Mesothelial cell of epicardium (in vitro differentiated cells): ENCODE data around the gene ATP8B4. TPM values are rescaled to one million over a fixed set of nuclear protein-coding genes. Genes with fewer than 3 reads are reported as not detected.

Experiments used
- DNase-seq, 2 experiments: peaks; one replicate each; pipeline ENCODE4 v3.0.0; 2021; ENCODE audit warnings: low spot score in 2 of 2; ENCODE audit not compliant: unreplicated experiment in 2 of 2
- H3K27ac Mint-ChIP-seq: 2 replicates; pipeline ENCODE4 v1.8.0; 2021; ENCODE audit warnings: mixed read lengths
- H3K27me3 Mint-ChIP-seq: 2 replicates; pipeline ENCODE4 v1.8.0; 2021; ENCODE audit warnings: low read depth, mixed read lengths
- H3K36me3 Mint-ChIP-seq: 2 replicates; pipeline ENCODE4 v1.8.0; 2021; ENCODE audit warnings: mixed read lengths
- H3K4me1 Mint-ChIP-seq: 2 replicates; pipeline ENCODE4 v1.8.0; 2021; ENCODE audit warnings: mixed read lengths
- H3K4me3 Mint-ChIP-seq: 2 replicates; pipeline ENCODE4 v1.8.0; 2021; ENCODE audit warnings: mild to moderate bottlenecking, moderate library complexity, mixed read lengths
- H3K9me3 Mint-ChIP-seq: 2 replicates; pipeline ENCODE4 v1.8.0; 2021; ENCODE audit warnings: mixed read lengths
- total RNA-seq: library from RNA; stranded (reverse); gene quantifications from 3 replicates; pipeline ENCODE4 v1.2.1, GENCODE V29; 2021
- TF ChIP-seq, protein P1 (sequence below): fragments of 200-600 bp; sonication (generic); IDR thresholded peaks from one replicate; pipeline ENCODE4 v1.5.0; 2021; ENCODE audit warnings: antibody characterized with exemption; ENCODE audit not compliant: unreplicated experiment

The ATP8B4 gene
- total RNA-seq, 1 donor from 2014 or later = 1.8 TPM

DNA sequence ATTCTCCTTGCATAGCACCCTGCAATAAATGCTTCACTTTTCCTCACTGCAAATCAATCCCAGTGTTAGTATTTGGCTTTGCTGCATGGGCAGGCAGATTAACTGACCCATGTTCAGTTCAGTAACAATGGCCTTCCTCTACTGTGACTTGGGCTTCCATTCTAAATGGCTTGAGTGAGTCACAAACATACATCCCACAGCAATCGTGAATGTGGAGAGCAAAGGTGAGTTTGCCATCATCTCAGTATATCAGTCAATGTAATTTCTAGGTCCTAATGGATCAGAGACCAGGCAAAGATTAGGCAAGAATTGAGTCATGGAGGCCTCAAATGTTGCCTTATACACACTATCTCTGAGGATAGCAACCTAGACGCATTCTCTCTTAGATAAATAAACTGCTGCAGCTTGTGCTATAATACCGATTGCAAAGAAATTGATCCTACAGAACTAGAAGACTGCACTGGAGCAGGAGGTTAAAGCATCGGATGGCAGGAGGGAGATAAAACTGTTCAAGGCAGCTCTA is 8.3 kb upstream of the ATP8B4 start:
- Mint-ChIP-seq H3K9me3 (peaks cover 25% of the 10 kb centered on the region), H3K4me3 (no peak overlapping the region), H3K36me3 (peaks cover 3% of the 10 kb centered on the region), H3K27ac (no peak overlapping the region), H3K4me1 (no peaks in the 10 kb centered on the region), H3K27me3 (no peaks in the 10 kb centered on the region)
- TF ChIP-seq, protein P1, sequence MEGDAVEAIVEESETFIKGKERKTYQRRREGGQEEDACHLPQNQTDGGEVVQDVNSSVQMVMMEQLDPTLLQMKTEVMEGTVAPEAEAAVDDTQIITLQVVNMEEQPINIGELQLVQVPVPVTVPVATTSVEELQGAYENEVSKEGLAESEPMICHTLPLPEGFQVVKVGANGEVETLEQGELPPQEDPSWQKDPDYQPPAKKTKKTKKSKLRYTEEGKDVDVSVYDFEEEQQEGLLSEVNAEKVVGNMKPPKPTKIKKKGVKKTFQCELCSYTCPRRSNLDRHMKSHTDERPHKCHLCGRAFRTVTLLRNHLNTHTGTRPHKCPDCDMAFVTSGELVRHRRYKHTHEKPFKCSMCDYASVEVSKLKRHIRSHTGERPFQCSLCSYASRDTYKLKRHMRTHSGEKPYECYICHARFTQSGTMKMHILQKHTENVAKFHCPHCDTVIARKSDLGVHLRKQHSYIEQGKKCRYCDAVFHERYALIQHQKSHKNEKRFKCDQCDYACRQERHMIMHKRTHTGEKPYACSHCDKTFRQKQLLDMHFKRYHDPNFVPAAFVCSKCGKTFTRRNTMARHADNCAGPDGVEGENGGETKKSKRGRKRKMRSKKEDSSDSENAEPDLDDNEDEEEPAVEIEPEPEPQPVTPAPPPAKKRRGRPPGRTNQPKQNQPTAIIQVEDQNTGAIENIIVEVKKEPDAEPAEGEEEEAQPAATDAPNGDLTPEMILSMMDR = no peak
- DNase-seq = no peak

DNA sequence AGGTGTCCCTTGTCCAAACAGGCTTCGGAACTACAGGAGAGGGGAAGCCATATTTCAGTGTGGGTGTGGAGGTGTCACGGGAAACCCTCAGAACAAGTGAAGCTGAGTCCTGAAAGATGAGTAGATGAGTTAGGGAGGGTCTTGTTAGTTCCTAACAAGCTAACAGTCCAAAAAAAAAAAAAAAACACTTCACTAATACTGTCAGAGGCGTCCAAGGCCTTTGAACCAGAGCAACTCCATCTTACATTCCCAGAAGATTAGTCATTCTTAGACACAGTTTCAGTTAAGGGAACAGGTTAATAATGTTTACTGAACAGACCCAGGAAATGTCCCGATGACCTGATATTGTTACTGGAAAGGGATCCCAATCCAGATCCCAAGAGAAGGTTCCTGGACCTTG is 7.0 kb upstream of the ATP8B4 start:
- no peaks in the 10 kb centered on the region for H3K27me3 Mint-ChIP-seq
- DNase-seq = no peak
- H3K4me1 Mint-ChIP-seq = no peaks in the 10 kb centered on the region
- H3K4me3 Mint-ChIP-seq = no peak overlapping the region
- peaks cover 25% of the 10 kb centered on the region for H3K9me3 Mint-ChIP-seq
- peaks cover 3% of the 10 kb centered on the region for H3K36me3 Mint-ChIP-seq
- H3K27ac Mint-ChIP-seq = no peak overlapping the region
- TF ChIP-seq, protein P1 = no peak

DNA sequence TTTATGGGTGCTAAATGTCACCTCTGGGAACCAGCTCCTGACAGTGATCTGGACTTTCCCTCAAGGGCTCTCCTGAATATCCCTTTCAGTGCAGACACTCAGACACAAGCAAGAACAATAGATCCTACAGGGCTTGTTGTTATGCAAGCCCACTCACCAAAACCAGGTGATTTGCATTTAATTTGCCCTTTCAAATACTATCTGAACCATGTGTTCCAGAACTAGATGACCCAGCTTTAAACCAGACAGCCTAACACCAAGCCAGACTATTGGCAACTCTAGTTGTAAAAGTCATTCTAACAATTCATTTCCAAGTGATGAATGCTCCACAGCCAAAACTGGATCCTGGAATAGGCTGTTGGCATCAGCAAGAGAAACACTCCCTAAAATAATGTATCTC is 5.6 kb upstream of the ATP8B4 start:
- peaks cover 25% of the 10 kb centered on the region for H3K9me3 Mint-ChIP-seq
- no peak overlapping the region for H3K27ac Mint-ChIP-seq
- no peaks in the 10 kb centered on the region for H3K27me3 Mint-ChIP-seq
- no peaks in the 10 kb centered on the region for H3K4me1 Mint-ChIP-seq
- H3K36me3 Mint-ChIP-seq = peaks cover 3% of the 10 kb centered on the region
- TF ChIP-seq, protein P1 = no peak
- no peak for DNase-seq
- no peak overlapping the region for H3K4me3 Mint-ChIP-seq

DNA sequence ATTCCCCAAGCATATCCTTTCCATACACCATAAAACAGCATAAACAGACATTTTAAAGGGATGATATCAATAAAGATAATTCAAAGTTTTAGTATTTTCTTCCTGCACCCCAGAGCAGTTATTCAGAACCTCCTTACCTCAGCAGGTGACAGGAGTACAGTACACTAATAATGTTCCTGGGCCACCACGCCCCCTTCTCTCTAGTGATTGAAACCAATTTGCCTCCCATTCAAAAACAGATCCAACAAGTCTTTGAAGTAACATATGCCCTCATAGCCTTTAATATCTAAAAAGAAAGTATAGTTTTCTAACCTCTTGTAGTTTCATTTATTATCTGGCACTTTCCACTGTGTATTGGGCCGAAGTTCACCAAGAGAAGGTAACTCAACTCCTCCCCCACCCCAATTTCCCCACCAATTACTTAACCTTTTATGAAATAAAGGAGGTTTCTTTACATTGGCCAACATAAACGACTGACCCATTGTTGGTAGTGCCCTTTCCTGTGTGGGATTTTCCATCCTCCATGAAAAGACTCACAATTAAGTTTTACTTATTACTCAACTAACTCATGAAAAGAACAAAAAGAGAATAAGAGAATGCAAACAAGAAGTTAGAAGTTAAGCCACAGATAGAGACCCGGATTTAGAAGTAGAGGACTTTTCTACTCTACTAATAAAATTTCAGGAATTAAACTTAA is 5.0 kb upstream of the ATP8B4 start:
- TF ChIP-seq, protein P1 = no peak
- Mint-ChIP-seq H3K9me3 (peaks cover 25% of the 10 kb centered on the region), H3K36me3 (peaks cover 3% of the 10 kb centered on the region), H3K4me3 (no peak overlapping the region), H3K27ac (no peak overlapping the region), H3K4me1 (no peaks in the 10 kb centered on the region), H3K27me3 (no peaks in the 10 kb centered on the region)
- DNase-seq = no peak

DNA sequence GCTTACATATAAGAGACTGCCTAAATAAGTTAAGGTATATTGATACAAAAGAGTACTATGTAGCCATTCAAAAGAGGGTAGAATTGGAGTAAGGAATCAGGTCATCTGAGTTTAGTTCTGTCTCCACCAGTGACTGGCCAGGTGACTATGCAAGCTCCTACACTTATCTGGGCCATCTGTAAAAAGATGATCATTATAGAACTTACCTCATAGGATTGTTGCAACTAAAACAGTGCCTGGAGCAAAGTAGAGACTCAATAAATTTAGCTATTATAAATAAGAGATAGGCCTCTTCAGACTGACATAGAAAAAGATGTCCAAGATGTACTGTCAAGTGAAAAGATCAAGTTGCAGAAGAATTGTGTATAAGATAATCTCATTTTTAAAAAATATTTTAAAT is 1.7 kb upstream of the ATP8B4 start:
- Mint-ChIP-seq H3K27me3 (no peaks in the 10 kb centered on the region), H3K4me1 (no peaks in the 10 kb centered on the region), H3K27ac (no peak overlapping the region), H3K36me3 (peaks cover 3% of the 10 kb centered on the region), H3K4me3 (no peak overlapping the region), H3K9me3 (peaks cover 28% of the 10 kb centered on the region)
- DNase-seq = no peak
- TF ChIP-seq, protein P1 = no peak
